IPS-15b (cell line): ENCODE measurements around the gene PRDM16.

Experiments used
- H3K27me3 ChIP-seq: one replicate; pipeline ENCODE4 v1.6.1; 2013; ENCODE audit warnings: low read length; ENCODE audit not compliant: control insufficient read depth, insufficient read depth
- H3K36me3 ChIP-seq: one replicate; pipeline ENCODE4 v1.6.1; 2013; ENCODE audit warnings: low read length; ENCODE audit not compliant: control insufficient read depth, insufficient read depth
- H3K4me1 ChIP-seq: one replicate; pipeline ENCODE4 v1.6.1; 2013; ENCODE audit warnings: mild to moderate bottlenecking, low read length; ENCODE audit not compliant: control insufficient read depth, insufficient read depth
- H3K4me3 ChIP-seq: one replicate; pipeline ENCODE4 v1.5.1; 2013; ENCODE audit warnings: low read depth, low read length
- H3K9ac ChIP-seq: one replicate; pipeline ENCODE4 v1.6.1; 2013; ENCODE audit warnings: low read depth, mild to moderate bottlenecking, low read length
- H3K9me3 ChIP-seq: one replicate; pipeline ENCODE4 v1.6.1; 2013; ENCODE audit warnings: mild to moderate bottlenecking, low read length; ENCODE audit not compliant: control insufficient read depth, insufficient read depth

Gene PRDM16

DNA sequence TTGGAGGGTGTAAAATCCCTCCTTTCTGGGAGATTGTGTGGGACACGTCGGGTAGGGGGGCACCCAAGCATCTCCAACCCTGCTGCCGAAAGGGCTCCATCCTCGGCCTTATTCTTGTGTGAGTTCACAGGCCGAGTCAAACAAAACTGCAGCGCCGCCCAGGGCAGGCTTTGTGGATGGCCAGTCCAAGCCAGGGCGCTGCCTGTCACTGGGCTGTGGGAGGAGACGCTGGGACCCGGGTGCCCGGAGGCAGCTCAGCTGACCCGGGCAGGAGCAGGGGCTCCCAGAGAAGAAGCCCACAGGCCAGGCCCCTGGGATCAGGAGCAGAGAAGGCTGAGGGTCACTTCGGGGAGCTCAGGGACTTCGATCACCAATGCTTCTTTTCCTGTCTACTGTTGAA, 353.6 kb downstream of the PRDM16 start:
- Histone ChIP-seq H3K9me3 (no peaks in the 10 kb centered on the region), H3K27me3 (no peaks in the 10 kb centered on the region), H3K9ac (no peak overlapping the region), H3K4me1 (no peaks in the 10 kb centered on the region), H3K4me3 (no peak overlapping the region), H3K36me3 (no peaks in the 10 kb centered on the region)

GRCh38 chr1:3423245-3423829, 354.3 kb downstream of the PRDM16 start:
- Histone ChIP-seq H3K4me1 (no peaks in the 10 kb centered on the region), H3K9ac (no peak overlapping the region), H3K27me3 (no peaks in the 10 kb centered on the region), H3K9me3 (no peaks in the 10 kb centered on the region), H3K36me3 (no peaks in the 10 kb centered on the region), H3K4me3 (no peak overlapping the region)

- no peaks in the 10 kb centered on the region for H3K36me3 ChIP-seq
- H3K4me1 ChIP-seq, result no peaks in the 10 kb centered on the region
- no peaks in the 10 kb centered on the region for H3K27me3 ChIP-seq
- H3K4me3 ChIP-seq, result no peak overlapping the region
- no peak overlapping the region for H3K9ac ChIP-seq
- H3K9me3 ChIP-seq, result no peaks in the 10 kb centered on the region
Measured at GRCh38 chr1:3423896-3424611, 355.1 kb downstream of the PRDM16 start.

GRCh38 chr1:3425486-3426215, 356.6 kb downstream of the PRDM16 start:
- no peak overlapping the region for H3K4me3 ChIP-seq
- no peaks in the 10 kb centered on the region for H3K27me3 ChIP-seq
- no peaks in the 10 kb centered on the region for H3K4me1 ChIP-seq
- no peaks in the 10 kb centered on the region for H3K9me3 ChIP-seq
- H3K9ac ChIP-seq, result no peak overlapping the region
- no peaks in the 10 kb centered on the region for H3K36me3 ChIP-seq

GRCh38 chr1:3426956-3427535, 358.0 kb downstream of the PRDM16 start:
- H3K36me3 ChIP-seq, result no peaks in the 10 kb centered on the region
- no peak overlapping the region for H3K9ac ChIP-seq
- no peaks in the 10 kb centered on the region for H3K27me3 ChIP-seq
- H3K4me1 ChIP-seq, result no peaks in the 10 kb centered on the region
- no peaks in the 10 kb centered on the region for H3K9me3 ChIP-seq
- no peak overlapping the region for H3K4me3 ChIP-seq

GRCh38 chr1:3427711-3428704, 359.0 kb downstream of the PRDM16 start:
- Histone ChIP-seq H3K4me3 (no peak overlapping the region), H3K9ac (no peak overlapping the region), H3K4me1 (no peaks in the 10 kb centered on the region), H3K36me3 (no peaks in the 10 kb centered on the region), H3K9me3 (no peaks in the 10 kb centered on the region), H3K27me3 (no peaks in the 10 kb centered on the region)

DNA sequence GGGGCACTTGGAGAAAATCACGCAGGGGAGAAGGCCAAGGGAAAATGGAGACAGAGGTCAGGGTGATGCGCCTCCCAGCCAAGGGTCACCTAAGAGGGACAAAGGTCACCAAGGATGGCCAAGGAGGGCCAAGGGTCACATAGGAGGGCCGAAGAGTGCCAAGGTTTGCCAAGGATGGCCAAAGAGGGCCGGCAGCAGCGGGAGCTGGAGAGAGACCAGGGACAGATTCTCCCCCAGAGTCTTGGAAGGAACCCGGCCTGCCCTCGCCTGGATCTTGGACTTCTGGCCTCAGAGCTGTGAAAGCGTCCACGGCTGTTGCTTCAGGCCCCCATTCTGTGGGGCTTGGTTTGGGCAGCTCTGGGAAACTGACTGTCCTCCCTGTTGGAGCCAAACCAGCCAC, 359.9 kb downstream of the PRDM16 start:
- Histone ChIP-seq H3K36me3 (no peaks in the 10 kb centered on the region), H3K4me3 (no peak overlapping the region), H3K27me3 (no peaks in the 10 kb centered on the region), H3K4me1 (no peaks in the 10 kb centered on the region), H3K9me3 (no peaks in the 10 kb centered on the region), H3K9ac (no peak overlapping the region)

DNA sequence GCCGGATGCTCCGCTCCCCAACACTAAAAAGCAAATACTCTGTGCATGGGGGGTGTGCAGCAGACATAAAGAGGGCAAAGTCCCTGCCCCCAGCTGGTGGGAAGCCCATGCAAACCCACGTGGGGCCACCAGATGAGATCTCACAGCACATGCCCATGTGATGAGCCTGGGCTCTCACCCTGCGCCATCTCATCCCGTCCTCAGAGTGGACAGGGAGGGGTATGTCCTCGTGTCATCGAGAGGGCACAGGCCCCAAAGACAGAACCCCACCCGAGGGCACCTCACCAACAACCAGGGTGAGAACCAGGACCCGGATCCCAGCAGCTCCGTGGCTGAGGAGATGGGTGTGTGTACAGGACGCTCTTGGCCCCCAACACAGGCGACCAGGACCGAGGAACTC, 360.3 kb downstream of the PRDM16 start:
- no peak overlapping the region for H3K4me3 ChIP-seq
- no peaks in the 10 kb centered on the region for H3K9me3 ChIP-seq
- H3K27me3 ChIP-seq, result no peaks in the 10 kb centered on the region
- no peaks in the 10 kb centered on the region for H3K4me1 ChIP-seq
- H3K36me3 ChIP-seq, result no peaks in the 10 kb centered on the region
- H3K9ac ChIP-seq, result no peak overlapping the region

DNA sequence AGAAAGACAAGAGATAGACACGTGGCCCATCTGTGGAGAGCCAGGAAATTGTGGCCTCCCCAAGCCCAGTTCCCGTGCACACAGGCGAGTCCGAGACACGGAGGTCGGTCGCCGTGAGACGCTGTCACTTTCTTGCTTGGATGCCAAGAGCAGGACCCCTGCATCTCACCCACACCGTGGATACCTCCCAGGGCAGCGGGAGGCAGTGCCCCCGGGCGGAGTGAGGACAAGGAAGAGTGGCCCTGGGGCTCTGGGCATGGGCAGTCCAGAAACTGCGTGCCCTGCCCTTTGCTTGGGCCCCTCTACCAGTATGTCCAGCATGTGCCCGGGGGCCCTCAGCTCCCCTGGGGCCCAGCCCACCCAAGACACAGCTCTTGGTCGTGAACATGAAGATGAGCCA, 360.8 kb downstream of the PRDM16 start:
- Histone ChIP-seq H3K27me3 (no peaks in the 10 kb centered on the region), H3K4me3 (no peak overlapping the region), H3K9ac (no peak overlapping the region), H3K36me3 (no peaks in the 10 kb centered on the region), H3K4me1 (no peaks in the 10 kb centered on the region), H3K9me3 (no peaks in the 10 kb centered on the region)

DNA sequence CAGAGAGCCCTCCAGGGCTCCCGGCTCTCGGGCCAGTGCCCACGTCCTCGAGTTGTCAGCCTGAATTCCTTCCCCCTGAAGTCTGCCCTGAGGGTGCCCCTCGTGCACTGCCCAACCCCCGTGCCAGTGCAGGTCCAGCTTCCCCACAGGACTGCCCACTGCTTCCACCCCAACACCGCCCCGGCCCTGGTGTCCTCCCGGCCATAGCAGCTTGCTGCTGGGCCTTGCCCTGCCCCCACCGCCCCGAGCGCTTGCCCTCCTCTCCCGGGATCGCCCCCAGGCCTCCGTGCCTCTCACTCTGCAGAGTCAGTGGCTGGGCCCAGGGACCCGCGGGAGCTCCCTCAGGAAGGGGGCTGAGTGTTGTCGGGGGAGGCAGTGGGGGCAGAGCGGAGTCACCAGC, 361.4 kb downstream of the PRDM16 start:
- Histone ChIP-seq H3K36me3 (no peaks in the 10 kb centered on the region), H3K9ac (no peak overlapping the region), H3K4me1 (no peaks in the 10 kb centered on the region), H3K27me3 (no peaks in the 10 kb centered on the region), H3K4me3 (no peak overlapping the region), H3K9me3 (no peaks in the 10 kb centered on the region)

DNA sequence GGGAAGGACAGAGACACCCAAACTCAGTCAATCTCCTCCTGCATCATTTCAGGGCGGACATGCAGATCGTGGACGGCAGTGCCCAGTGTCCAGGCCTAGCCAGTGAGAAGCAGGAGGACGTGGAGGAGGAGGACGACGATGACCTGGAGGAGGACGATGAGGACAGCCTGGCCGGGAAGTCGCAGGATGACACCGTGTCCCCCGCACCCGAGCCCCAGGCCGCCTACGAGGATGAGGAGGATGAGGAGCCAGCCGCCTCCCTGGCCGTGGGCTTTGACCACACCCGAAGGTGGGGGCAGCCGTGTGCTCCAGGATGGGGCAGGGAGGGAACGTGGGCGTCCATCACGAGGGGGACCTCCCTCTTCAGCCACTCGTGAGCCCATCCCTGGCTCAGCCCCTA, 361.8 kb downstream of the PRDM16 start:
- Histone ChIP-seq H3K4me1 (no peaks in the 10 kb centered on the region), H3K9me3 (no peaks in the 10 kb centered on the region), H3K9ac (no peak overlapping the region), H3K27me3 (no peaks in the 10 kb centered on the region), H3K36me3 (no peaks in the 10 kb centered on the region), H3K4me3 (no peak overlapping the region)
